GM23338 (cell line): ENCODE data around the gene VAMP8. TPM values are rescaled to one million over a fixed set of nuclear protein-coding genes. Genes with fewer than 3 reads are reported as not detected.

Experiments used
- ATAC-seq: fragments of 200-7000 bp; cut with Tn5 transposase; 3 replicates; pipeline ENCODE4 v1.9.1; 2020
- DNase-seq: peaks from one replicate; pipeline ENCODE4 v3.0.0-alpha.2; 2015; ENCODE audit warnings: low spot score
- H2AFZ ChIP-seq: fragments of 200-600 bp; sonication (generic); 2 replicates; pipeline ENCODE4 v1.8.0; 2016; ENCODE audit warnings: antibody characterized with exemption, mild to moderate bottlenecking, moderate library complexity
- H3F3A ChIP-seq: fragments of 200-600 bp; sonication (generic); replicated peaks from 2 replicates; pipeline ENCODE4 v1.8.0; 2017; ENCODE audit warnings: antibody characterized with exemption, mixed run types, low read depth
- H3K27ac ChIP-seq: fragments of 200-600 bp; sonication (generic); 2 replicates; pipeline ENCODE4 v1.6.1; 2016; ENCODE audit warnings: low read depth
- H3K27me3 ChIP-seq: fragments of 200-600 bp; sonication (generic); 2 replicates; pipeline ENCODE4 v1.8.0; 2016; ENCODE audit warnings: mild to moderate bottlenecking, mixed run types, moderate library complexity; ENCODE audit not compliant: insufficient read depth
- H3K36me3 ChIP-seq: fragments of 200-600 bp; sonication (generic); 2 replicates; pipeline ENCODE4 v1.8.0; 2016; ENCODE audit warnings: mild to moderate bottlenecking; ENCODE audit not compliant: insufficient read depth
- H3K4me1 ChIP-seq: fragments of 200-600 bp; sonication (generic); 2 replicates; pipeline ENCODE4 v1.8.0; 2016; ENCODE audit warnings: mild to moderate bottlenecking, moderate library complexity; ENCODE audit not compliant: insufficient read depth
- H3K4me2 ChIP-seq: fragments of 200-600 bp; sonication (generic); 2 replicates; pipeline ENCODE4 v1.7.1; 2017; ENCODE audit warnings: mixed run types
- H3K4me3 ChIP-seq: fragments of 200-600 bp; sonication (generic); 2 replicates; pipeline ENCODE4 v1.6.1; 2016; ENCODE audit warnings: mixed run types
- H3K79me2 ChIP-seq: fragments of 200-600 bp; sonication (generic); replicated peaks from 2 replicates; pipeline ENCODE4 v1.8.0; 2017; ENCODE audit warnings: mild to moderate bottlenecking; ENCODE audit not compliant: insufficient read depth
- H3K9me2 ChIP-seq: fragments of 200-600 bp; sonication (generic); 2 replicates; pipeline ENCODE4 v1.8.0; 2017; ENCODE audit not compliant: insufficient read depth
- H4K20me1 ChIP-seq: fragments of 200-600 bp; sonication (generic); replicated peaks from 2 replicates; pipeline ENCODE4 v1.8.0; 2017; ENCODE audit warnings: mild to moderate bottlenecking; ENCODE audit not compliant: insufficient read depth
- H3K27ac Mint-ChIP-seq: 2 replicates; pipeline ENCODE4 v1.8.0; 2020; ENCODE audit warnings: inconsistent platforms, mild to moderate bottlenecking, moderate library complexity, mixed read lengths
- H3K27me3 Mint-ChIP-seq: 3 replicates; pipeline ENCODE4 v1.8.0; 2022; ENCODE audit warnings: low read depth, mild to moderate bottlenecking, moderate library complexity, mixed read lengths, inconsistent platforms; ENCODE audit not compliant: insufficient read depth, poor library complexity
- H3K36me3 Mint-ChIP-seq: 3 replicates; pipeline ENCODE4 v1.8.0; 2021; ENCODE audit warnings: low read depth, mild to moderate bottlenecking, inconsistent platforms, moderate library complexity, mixed read lengths
- H3K4me1 Mint-ChIP-seq: 3 replicates; pipeline ENCODE4 v1.8.0; 2020; ENCODE audit warnings: mild to moderate bottlenecking, inconsistent platforms, mixed read lengths
- H3K4me3 Mint-ChIP-seq: 3 replicates; pipeline ENCODE4 v1.8.0; 2021; ENCODE audit warnings: moderate library complexity, mild to moderate bottlenecking, inconsistent platforms, mixed read lengths
- H3K9me3 Mint-ChIP-seq: 3 replicates; pipeline ENCODE4 v1.8.0; 2020; ENCODE audit warnings: moderate library complexity, mild to moderate bottlenecking, inconsistent platforms, mixed read lengths
- CREB1 ChIP-seq: fragments of 250-450 bp; sonication (Bioruptor Pico); IDR thresholded peaks from 2 replicates; pipeline ENCODE4 v1.5.0; 2020; ENCODE audit warnings: low read depth, mild to moderate bottlenecking, moderate library complexity
- ETS1 ChIP-seq: IDR thresholded peaks from 2 replicates; pipeline ENCODE4 v1.6.1; 2016; ENCODE audit warnings: antibody characterized with exemption
- EZH2 ChIP-seq: fragments of 200-600 bp; sonication (generic); IDR thresholded peaks from one replicate; pipeline ENCODE4 v1.8.0; 2017; ENCODE audit warnings: antibody characterized with exemption, mild to moderate bottlenecking, low read depth; ENCODE audit not compliant: unreplicated experiment
- EZH2phosphoT487 ChIP-seq: fragments of 200-600 bp; sonication (generic); IDR thresholded peaks from one replicate; pipeline ENCODE4 v1.8.1; 2018; ENCODE audit warnings: antibody characterized with exemption; ENCODE audit not compliant: unreplicated experiment
- JUNB ChIP-seq: IDR thresholded peaks from one replicate; pipeline ENCODE4 v1.6.1; 2016; ENCODE audit warnings: antibody characterized with exemption; ENCODE audit not compliant: unreplicated experiment
- NANOG ChIP-seq: IDR thresholded peaks from 2 replicates; pipeline ENCODE4 v1.6.1; 2016; ENCODE audit warnings: antibody characterized with exemption, borderline replicate concordance
- POLR2AphosphoS5 ChIP-seq: IDR thresholded peaks from 2 replicates; pipeline ENCODE4 v1.6.1; 2016; ENCODE audit warnings: antibody characterized with exemption, low read depth
- STAT1 ChIP-seq: IDR thresholded peaks from one replicate; pipeline ENCODE4 v1.6.1; 2016; ENCODE audit warnings: antibody characterized with exemption; ENCODE audit not compliant: unreplicated experiment
- ZNF114 ChIP-seq: fragments of 250-450 bp; sonication (Bioruptor Pico); IDR thresholded peaks from 2 replicates; pipeline ENCODE4 v1.5.0; 2020; ENCODE audit warnings: mild to moderate bottlenecking, moderate library complexity
- ZNF331 ChIP-seq: fragments of 250-450 bp; sonication (Bioruptor Pico); IDR thresholded peaks from 2 replicates; pipeline ENCODE4 v1.5.0; 2020; ENCODE audit warnings: low read depth, mild to moderate bottlenecking, moderate library complexity
- ZNF462 ChIP-seq: fragments of 250-450 bp; sonication (Bioruptor Pico); IDR thresholded peaks from 2 replicates; pipeline ENCODE4 v1.5.0; 2020; ENCODE audit warnings: mild to moderate bottlenecking, moderate library complexity
- polyA plus RNA-seq: library from polyadenylated mRNA; unstranded; fragments of >200 nt; fragmentation: Nextera tagmentation; extraction: Ambion mirVana; gene quantifications from 2 replicates; pipeline ENCODE4 v1.2.1, GENCODE V29; 2016
- total RNA-seq: library from RNA; depleted of rRNA; stranded (reverse); fragments of >200 nt; shearing (Covaris generic); gene quantifications from 2 replicates; pipeline ENCODE4 v1.2.3, GENCODE V29; 2014
- TF ChIP-seq, protein P1 (sequence below): IDR thresholded peaks from one replicate; pipeline ENCODE4 v1.6.1; 2018; ENCODE audit warnings: antibody characterized with exemption; ENCODE audit not compliant: unreplicated experiment
- TF ChIP-seq, protein P2 (sequence below), 2 experiments: fragments of 200-600 bp in 1 of 2; sonication (generic) in 1 of 2; conservative IDR thresholded peaks; 2 replicates each; pipeline versions ENCODE4 v1.5.1 to v1.6.1; 2016 to 2017; ENCODE audit warnings: antibody characterized with exemption in 2 of 2, low read depth in 2 of 2, mild to moderate bottlenecking in 2 of 2, moderate library complexity in 1 of 2

Gene VAMP8
- total and polyA plus RNA-seq, 2 experiments from 2014 or later = 16.3 to 71.7 TPM

GRCh38 chr2:85628658-85629057 lies 51.3 kb downstream of the VAMP8 start:
- no peak overlapping the region for H3K4me3 ChIP-seq
- DNase-seq (no peak), ATAC-seq (no peak)
- Mint-ChIP-seq H3K9me3 (no peaks in the 10 kb centered on the region), H3K4me3 (no peak overlapping the region), H3K4me1 (no peaks in the 10 kb centered on the region), H3K36me3 (peaks cover 90% of the 10 kb centered on the region), H3K27ac (no peak overlapping the region), H3K27me3 (peaks cover 11% of the 10 kb centered on the region)
- peaks cover 5% of the 10 kb centered on the region for H4K20me1 ChIP-seq
- H3K36me3 ChIP-seq = peaks cover 96% of the 10 kb centered on the region
- no peaks in the 10 kb centered on the region for H3F3A ChIP-seq
- H3K9me2 ChIP-seq = no peaks in the 10 kb centered on the region
- no peak overlapping the region for H3K27ac ChIP-seq
- TF ChIP-seq ZNF114 (CRISPR knock-in tag) (no peak), JUNB (no peak), EZH2phosphoT487 (no peak), NANOG (no peak), CREB1 (no peak), ETS1 (no peak), ZNF331 (no peak), ZNF462 (CRISPR knock-in tag) (no peak), STAT1 (no peak), EZH2 (no peak), POLR2AphosphoS5 (no peak)
- TF ChIP-seq, protein P1, sequence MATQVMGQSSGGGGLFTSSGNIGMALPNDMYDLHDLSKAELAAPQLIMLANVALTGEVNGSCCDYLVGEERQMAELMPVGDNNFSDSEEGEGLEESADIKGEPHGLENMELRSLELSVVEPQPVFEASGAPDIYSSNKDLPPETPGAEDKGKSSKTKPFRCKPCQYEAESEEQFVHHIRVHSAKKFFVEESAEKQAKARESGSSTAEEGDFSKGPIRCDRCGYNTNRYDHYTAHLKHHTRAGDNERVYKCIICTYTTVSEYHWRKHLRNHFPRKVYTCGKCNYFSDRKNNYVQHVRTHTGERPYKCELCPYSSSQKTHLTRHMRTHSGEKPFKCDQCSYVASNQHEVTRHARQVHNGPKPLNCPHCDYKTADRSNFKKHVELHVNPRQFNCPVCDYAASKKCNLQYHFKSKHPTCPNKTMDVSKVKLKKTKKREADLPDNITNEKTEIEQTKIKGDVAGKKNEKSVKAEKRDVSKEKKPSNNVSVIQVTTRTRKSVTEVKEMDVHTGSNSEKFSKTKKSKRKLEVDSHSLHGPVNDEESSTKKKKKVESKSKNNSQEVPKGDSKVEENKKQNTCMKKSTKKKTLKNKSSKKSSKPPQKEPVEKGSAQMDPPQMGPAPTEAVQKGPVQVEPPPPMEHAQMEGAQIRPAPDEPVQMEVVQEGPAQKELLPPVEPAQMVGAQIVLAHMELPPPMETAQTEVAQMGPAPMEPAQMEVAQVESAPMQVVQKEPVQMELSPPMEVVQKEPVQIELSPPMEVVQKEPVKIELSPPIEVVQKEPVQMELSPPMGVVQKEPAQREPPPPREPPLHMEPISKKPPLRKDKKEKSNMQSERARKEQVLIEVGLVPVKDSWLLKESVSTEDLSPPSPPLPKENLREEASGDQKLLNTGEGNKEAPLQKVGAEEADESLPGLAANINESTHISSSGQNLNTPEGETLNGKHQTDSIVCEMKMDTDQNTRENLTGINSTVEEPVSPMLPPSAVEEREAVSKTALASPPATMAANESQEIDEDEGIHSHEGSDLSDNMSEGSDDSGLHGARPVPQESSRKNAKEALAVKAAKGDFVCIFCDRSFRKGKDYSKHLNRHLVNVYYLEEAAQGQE = no peak
- TF ChIP-seq, protein P2, sequence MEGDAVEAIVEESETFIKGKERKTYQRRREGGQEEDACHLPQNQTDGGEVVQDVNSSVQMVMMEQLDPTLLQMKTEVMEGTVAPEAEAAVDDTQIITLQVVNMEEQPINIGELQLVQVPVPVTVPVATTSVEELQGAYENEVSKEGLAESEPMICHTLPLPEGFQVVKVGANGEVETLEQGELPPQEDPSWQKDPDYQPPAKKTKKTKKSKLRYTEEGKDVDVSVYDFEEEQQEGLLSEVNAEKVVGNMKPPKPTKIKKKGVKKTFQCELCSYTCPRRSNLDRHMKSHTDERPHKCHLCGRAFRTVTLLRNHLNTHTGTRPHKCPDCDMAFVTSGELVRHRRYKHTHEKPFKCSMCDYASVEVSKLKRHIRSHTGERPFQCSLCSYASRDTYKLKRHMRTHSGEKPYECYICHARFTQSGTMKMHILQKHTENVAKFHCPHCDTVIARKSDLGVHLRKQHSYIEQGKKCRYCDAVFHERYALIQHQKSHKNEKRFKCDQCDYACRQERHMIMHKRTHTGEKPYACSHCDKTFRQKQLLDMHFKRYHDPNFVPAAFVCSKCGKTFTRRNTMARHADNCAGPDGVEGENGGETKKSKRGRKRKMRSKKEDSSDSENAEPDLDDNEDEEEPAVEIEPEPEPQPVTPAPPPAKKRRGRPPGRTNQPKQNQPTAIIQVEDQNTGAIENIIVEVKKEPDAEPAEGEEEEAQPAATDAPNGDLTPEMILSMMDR (conservative IDR thresholded peaks at IDR 0.05; ENCODE audit: low read depth in 2 of 2) = no peak
- H3K4me2 ChIP-seq = no peak overlapping the region
- H3K27me3 ChIP-seq = no peaks in the 10 kb centered on the region
- H2AFZ ChIP-seq = no peak overlapping the region
- 0 out of 2 replicates have a peak, but pooled peaks cover 5% of the 10 kb centered on the region for H3K79me2 ChIP-seq
- no peaks in the 10 kb centered on the region for H3K4me1 ChIP-seq
